SJSA1 (cell line): Measurements from ENCODE around the gene ARNT2. TPM values are rescaled to one million over a fixed set of nuclear protein-coding genes. Genes with fewer than 3 reads are reported as not detected.

Experiments used
- DNase-seq, 2 experiments: peaks; one replicate each; pipeline ENCODE4 v3.0.0-alpha.2; 2015 to 2020; ENCODE audit warnings: low spot score in 2 of 2, low read depth in 1 of 2
- H3K27ac ChIP-seq: fragments of 250-450 bp; sonication (Bioruptor Pico); 2 replicates; pipeline ENCODE4 v1.5.1; 2020; ENCODE audit warnings: mild to moderate bottlenecking, moderate library complexity
- H3K27me3 ChIP-seq: fragments of 250-450 bp; sonication (Bioruptor Pico); replicated peaks from 2 replicates; pipeline ENCODE4 v1.5.1; 2020; ENCODE audit warnings: mild to moderate bottlenecking, moderate library complexity
- H3K36me3 ChIP-seq: fragments of 250-450 bp; sonication (Bioruptor Pico); 2 replicates; pipeline ENCODE4 v1.5.1; 2020; ENCODE audit warnings: mild to moderate bottlenecking
- H3K4me1 ChIP-seq: fragments of 250-450 bp; sonication (Bioruptor Pico); replicated peaks from 2 replicates; pipeline ENCODE4 v1.6.1; 2021; ENCODE audit warnings: mild to moderate bottlenecking
- H3K4me3 ChIP-seq: fragments of 250-450 bp; sonication (Bioruptor Pico); 2 replicates; pipeline ENCODE4 v1.5.1; 2020; ENCODE audit warnings: mild to moderate bottlenecking
- H3K9me3 ChIP-seq: fragments of 250-450 bp; sonication (Bioruptor Pico); replicated peaks from 2 replicates; pipeline ENCODE4 v1.5.1; 2020; ENCODE audit warnings: mild to moderate bottlenecking
- total RNA-seq: library from RNA; depleted of rRNA; stranded (reverse); fragments of >200 nt; shearing (Covaris generic); gene quantifications from 2 replicates; pipeline ENCODE4 v1.2.3, GENCODE V29; 2014

The ARNT2 gene
- total RNA-seq, 1 experiment from 2014 or later, result 7.1 TPM

DNA sequence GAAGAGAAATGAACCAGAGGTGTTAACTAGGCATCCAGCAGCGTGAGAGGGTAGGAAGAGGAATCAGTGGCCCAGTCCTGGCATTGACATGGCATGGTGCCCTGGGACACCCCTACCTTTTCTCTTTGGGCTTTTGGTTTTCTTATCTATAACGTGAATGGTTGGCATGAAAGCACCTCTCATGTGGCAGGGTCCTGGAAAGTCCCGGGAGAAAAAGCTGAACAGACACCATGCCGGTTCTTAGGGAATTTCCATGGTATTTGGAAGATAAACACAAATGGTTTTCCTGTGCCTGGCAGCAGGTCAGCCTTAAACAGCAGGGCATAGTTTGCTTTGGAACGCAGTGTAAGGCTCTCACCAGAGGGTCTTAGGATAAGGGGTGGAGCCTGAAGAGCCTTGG is 15.4 kb downstream of the ARNT2 start:
- Histone ChIP-seq H3K4me1 (peaks cover 19% of the 10 kb centered on the region), H3K36me3 (no peaks in the 10 kb centered on the region), H3K27me3 (no peaks in the 10 kb centered on the region), H3K4me3 (no peak overlapping the region), H3K27ac (no peak overlapping the region), H3K9me3 (no peaks in the 10 kb centered on the region)
- peak in 1 of 2 experiments; percentile 47 for DNase-seq

GRCh38 chr15:80420658-80421057 is 16.5 kb downstream of the ARNT2 start:
- DNase-seq, result no peak
- no peaks in the 10 kb centered on the region for H3K36me3 ChIP-seq
- no peak overlapping the region for H3K4me3 ChIP-seq
- H3K9me3 ChIP-seq, result no peaks in the 10 kb centered on the region
- no peak overlapping the region for H3K27ac ChIP-seq
- no peaks in the 10 kb centered on the region; the same call in 1 of the 2 replicates for H3K27me3 ChIP-seq
- peaks cover 23% of the 10 kb centered on the region for H3K4me1 ChIP-seq

GRCh38 chr15:80423215-80423614 is 19.0 kb downstream of the ARNT2 start:
- no peaks in the 10 kb centered on the region; the same call in 1 of the 2 replicates for H3K27me3 ChIP-seq
- no peak for DNase-seq
- H3K4me1 ChIP-seq, result peaks cover 23% of the 10 kb centered on the region
- H3K4me3 ChIP-seq, result no peak overlapping the region
- no peaks in the 10 kb centered on the region for H3K9me3 ChIP-seq
- H3K36me3 ChIP-seq, result no peaks in the 10 kb centered on the region
- H3K27ac ChIP-seq, result no peak overlapping the region

DNA sequence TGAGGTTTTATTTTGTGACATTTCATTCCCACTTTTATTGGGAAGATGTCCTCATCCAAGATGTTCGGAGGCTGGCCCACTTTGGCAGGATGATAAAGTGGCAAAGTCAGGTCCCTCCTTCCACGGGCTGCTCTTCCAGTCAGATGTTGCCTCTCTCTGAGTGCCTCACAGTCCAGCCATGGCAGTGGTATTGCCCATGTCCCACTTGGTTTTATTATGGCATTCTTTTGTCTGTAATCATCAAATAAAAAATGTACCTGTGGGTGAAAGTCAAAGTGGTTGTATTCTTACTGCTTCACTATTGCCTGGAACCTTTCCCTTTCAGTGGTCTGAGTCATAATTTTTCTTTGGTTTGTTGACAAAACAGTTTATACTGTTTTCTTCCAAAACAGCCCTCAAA is 20.2 kb downstream of the ARNT2 start:
- peak in 1 of 2 experiments; percentile 23 for DNase-seq
- no peaks in the 10 kb centered on the region; the same call in 1 of the 2 replicates for H3K27me3 ChIP-seq
- H3K4me3 ChIP-seq, result no peak overlapping the region
- H3K4me1 ChIP-seq, result peaks cover 18% of the 10 kb centered on the region
- H3K9me3 ChIP-seq, result no peaks in the 10 kb centered on the region
- no peak overlapping the region for H3K27ac ChIP-seq
- no peaks in the 10 kb centered on the region for H3K36me3 ChIP-seq

DNA sequence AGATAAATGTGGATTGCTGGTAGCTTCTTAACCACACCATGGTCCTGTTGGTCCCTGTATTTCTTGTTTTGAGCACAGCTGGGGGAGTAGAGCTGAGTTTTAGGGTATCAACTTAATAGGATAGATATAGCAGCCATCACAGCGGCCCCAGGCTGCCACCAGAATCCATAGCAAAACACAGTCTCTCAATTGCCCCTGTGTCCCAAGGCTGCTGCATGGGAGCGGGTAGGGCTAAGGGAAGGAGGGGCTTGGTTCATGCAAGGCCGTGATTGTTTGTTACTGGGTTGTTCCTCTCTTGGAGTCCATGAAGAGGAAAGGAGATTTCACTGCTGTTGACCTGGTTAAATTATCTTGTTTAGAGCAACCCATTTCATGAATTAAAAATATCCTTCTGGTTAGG is 22.1 kb downstream of the ARNT2 start:
- H3K27ac ChIP-seq, result no peak overlapping the region
- no peak overlapping the region for H3K4me3 ChIP-seq
- DNase-seq, result no peak
- H3K36me3 ChIP-seq, result no peaks in the 10 kb centered on the region
- no peaks in the 10 kb centered on the region for H3K9me3 ChIP-seq
- peaks cover 10% of the 10 kb centered on the region; the same call in 1 of the 2 replicates for H3K4me1 ChIP-seq
- no peaks in the 10 kb centered on the region; the same call in 1 of the 2 replicates for H3K27me3 ChIP-seq

GRCh38 chr15:80429964-80430363 is 25.8 kb downstream of the ARNT2 start:
- no peaks in the 10 kb centered on the region; the same call in 1 of the 2 replicates for H3K27me3 ChIP-seq
- H3K4me3 ChIP-seq, result no peak overlapping the region
- H3K4me1 ChIP-seq, result 0 out of 2 replicates have a peak, but pooled peaks cover under 1% of the 10 kb centered on the region
- H3K27ac ChIP-seq, result no peak overlapping the region
- DNase-seq, result no peak
- H3K36me3 ChIP-seq, result no peaks in the 10 kb centered on the region
- no peaks in the 10 kb centered on the region for H3K9me3 ChIP-seq

DNA sequence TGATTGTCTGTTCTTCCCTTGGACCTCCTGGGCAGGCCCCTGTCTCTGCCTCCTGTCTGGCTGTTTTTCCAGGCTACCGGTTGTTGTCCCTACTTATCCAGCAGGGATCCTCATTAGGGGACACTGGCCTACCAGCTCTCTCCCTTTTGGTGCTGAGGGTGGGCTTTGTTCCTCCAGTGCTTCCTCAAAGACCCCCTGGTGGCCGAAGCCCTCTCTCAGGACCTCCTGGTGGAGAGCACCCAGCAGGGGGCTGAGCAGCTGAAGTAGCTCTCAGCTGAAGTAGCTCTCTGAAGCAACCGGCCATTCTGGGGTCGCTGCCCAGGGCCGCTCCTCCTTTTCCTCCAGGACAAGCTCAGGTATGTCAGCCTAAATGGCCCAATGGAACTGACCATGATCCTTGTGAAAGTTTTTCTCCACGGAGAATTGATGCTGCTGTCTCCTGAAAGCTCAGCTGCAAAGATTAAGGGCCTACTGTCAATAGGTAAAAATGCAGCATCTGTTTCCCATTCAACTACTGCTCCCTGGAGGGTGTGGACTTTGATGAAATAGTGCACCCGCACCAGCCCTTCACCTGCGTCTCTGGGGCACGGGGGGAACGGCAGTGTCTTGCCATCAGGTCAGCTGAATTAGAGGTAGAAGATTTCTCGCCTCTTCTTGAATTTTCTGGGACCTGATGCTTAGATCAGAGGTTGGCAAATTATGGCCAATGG is 27.6 kb downstream of the ARNT2 start:
- H3K9me3 ChIP-seq, result no peaks in the 10 kb centered on the region
- no peaks in the 10 kb centered on the region for H3K36me3 ChIP-seq
- no peak overlapping the region for H3K4me3 ChIP-seq
- peaks cover 8% of the 10 kb centered on the region for H3K4me1 ChIP-seq
- DNase-seq, result no peak
- no peak overlapping the region for H3K27ac ChIP-seq
- no peaks in the 10 kb centered on the region for H3K27me3 ChIP-seq

DNA sequence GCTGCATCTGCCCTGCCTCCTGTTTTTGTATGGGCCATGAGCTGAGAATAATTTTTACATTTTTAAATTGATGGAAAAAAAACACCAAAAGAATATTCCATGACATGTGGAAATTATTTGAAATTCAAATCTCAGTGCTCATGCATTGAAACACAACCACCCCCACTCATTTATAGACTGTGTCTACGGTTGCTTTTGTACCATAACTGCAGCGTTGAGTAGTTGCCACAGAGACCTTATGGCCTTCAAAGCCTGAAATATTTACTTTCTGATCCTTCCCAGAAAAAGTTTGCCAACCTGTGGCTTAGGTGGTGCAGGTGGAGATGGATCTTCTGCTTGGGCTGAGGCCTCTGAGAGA is 28.1 kb downstream of the ARNT2 start:
- no peak for DNase-seq
- no peaks in the 10 kb centered on the region for H3K27me3 ChIP-seq
- H3K4me1 ChIP-seq, result peaks cover 14% of the 10 kb centered on the region
- no peaks in the 10 kb centered on the region for H3K36me3 ChIP-seq
- H3K4me3 ChIP-seq, result no peak overlapping the region
- H3K9me3 ChIP-seq, result no peaks in the 10 kb centered on the region
- H3K27ac ChIP-seq, result no peak overlapping the region

- no peak overlapping the region for H3K4me3 ChIP-seq
- no peaks in the 10 kb centered on the region for H3K36me3 ChIP-seq
- no peak for DNase-seq
- no peaks in the 10 kb centered on the region for H3K9me3 ChIP-seq
- H3K4me1 ChIP-seq, result peaks cover 15% of the 10 kb centered on the region
- H3K27ac ChIP-seq, result no peak overlapping the region
- no peaks in the 10 kb centered on the region for H3K27me3 ChIP-seq
These were observed 29.7 kb downstream of the ARNT2 start for GRCh38 chr15:80433836-80434235.

GRCh38 chr15:80434926-80435720 is 30.9 kb downstream of the ARNT2 start:
- H3K27me3 ChIP-seq, result no peaks in the 10 kb centered on the region
- no peak for DNase-seq
- peaks cover 15% of the 10 kb centered on the region for H3K4me1 ChIP-seq
- no peak overlapping the region for H3K27ac ChIP-seq
- H3K36me3 ChIP-seq, result no peaks in the 10 kb centered on the region
- H3K4me3 ChIP-seq, result no peak overlapping the region
- no peaks in the 10 kb centered on the region for H3K9me3 ChIP-seq

- DNase-seq, result peak in 1 of 2 experiments; percentile 37
These were observed 32.5 kb downstream of the ARNT2 start for GRCh38 chr15:80436511-80437307.

DNA sequence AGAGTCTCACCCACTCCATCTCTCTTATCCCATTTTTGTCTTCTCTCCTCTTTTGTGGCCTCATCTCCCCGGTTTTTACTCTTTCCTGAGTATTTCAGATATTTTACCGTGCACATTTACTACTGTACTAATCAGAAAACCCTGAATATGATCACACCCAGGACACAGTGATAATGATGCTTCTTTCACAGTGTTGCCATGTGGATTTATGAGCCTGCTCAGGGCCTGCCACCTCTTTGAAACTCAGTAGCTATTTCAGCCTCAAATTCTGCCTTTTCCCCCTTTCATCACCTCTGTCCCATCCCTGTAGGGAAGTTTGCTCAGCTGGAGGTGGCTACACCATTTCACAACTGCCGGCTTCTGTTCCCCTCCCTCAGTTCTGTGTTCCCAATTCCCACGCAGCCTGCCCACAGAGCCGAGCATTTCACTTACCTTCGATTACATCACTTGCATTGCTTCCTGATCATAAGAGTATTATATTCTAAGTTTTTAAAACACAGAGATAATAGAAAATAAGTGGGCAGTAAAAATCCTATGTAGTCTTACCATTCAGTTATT is 33.2 kb downstream of the ARNT2 start:
- DNase-seq, result no peak
- no peak overlapping the region for H3K27ac ChIP-seq
- H3K9me3 ChIP-seq, result no peaks in the 10 kb centered on the region
- peaks cover 15% of the 10 kb centered on the region for H3K4me1 ChIP-seq
- H3K4me3 ChIP-seq, result no peak overlapping the region
- H3K36me3 ChIP-seq, result no peaks in the 10 kb centered on the region
- H3K27me3 ChIP-seq, result no peaks in the 10 kb centered on the region; the same call in 1 of the 2 replicates

More at GRCh38 chr15:80436511-80437307, 32.5 kb downstream of the ARNT2 start:
- no peak overlapping the region for H3K4me3 ChIP-seq
- peaks cover 15% of the 10 kb centered on the region for H3K4me1 ChIP-seq
- H3K27ac ChIP-seq, result no peak overlapping the region
- H3K9me3 ChIP-seq, result no peaks in the 10 kb centered on the region
- H3K27me3 ChIP-seq, result no peaks in the 10 kb centered on the region; the same call in 1 of the 2 replicates
- no peaks in the 10 kb centered on the region for H3K36me3 ChIP-seq

DNA sequence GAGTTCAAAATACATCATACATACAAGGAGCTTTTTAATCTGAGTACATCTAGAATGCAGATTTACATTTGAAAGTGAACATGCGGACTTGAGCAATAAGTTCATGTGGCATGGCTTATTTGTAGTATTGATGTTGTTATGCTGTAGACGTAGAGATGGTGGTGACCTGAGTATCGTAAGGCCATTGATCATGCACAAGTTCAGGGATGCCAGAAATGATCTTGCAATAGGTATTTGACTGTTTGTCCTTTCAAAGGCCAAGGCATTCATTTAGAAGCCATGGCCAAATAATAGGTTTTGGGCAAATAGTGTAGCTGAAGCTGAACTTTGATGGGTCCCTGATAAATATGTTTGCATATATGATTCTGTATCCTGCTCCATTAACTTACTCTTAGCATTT is 35.0 kb downstream of the ARNT2 start:
- no peaks in the 10 kb centered on the region; the same call in 1 of the 2 replicates for H3K27me3 ChIP-seq
- H3K4me3 ChIP-seq, result no peak overlapping the region
- DNase-seq, result no peak

More for the DNA sequence above, 35.0 kb downstream of the ARNT2 start:
- H3K36me3 ChIP-seq, result no peaks in the 10 kb centered on the region
- H3K4me1 ChIP-seq, result peaks cover 15% of the 10 kb centered on the region
- no peaks in the 10 kb centered on the region for H3K9me3 ChIP-seq
- H3K27ac ChIP-seq, result no peak overlapping the region
